K562 (cell line): ENCODE data around the gene CDCA3. TPM values are rescaled to one million over a fixed set of nuclear protein-coding genes. Genes with fewer than 3 reads are reported as not detected.

Experiments used
- ATAC-seq: fragments of 200-7000 bp; cut with Tn5 transposase; 3 replicates; pipeline ENCODE4 v1.9.1; 2020; ENCODE audit warnings: moderate library complexity
- BruUV-seq: library from RNA; stranded (reverse); fragments of 400-500 nt; replicated peaks from 2 replicates; lab custom pipeline; 2021; lab: Mats Ljungman, UMichigan
- CTCF ChIA-PET: fragments of 300-600 bp; formaldehyde crosslinking; extraction: SDS; loops from one replicate; lab custom pipeline; 2021; ENCODE audit warnings: low intra/inter-chr PET ratio; lab: Yijun Ruan, JAX
- POLR2A ChIA-PET: fragments of 300-600, 350-650 bp; sonication (Branson Sonifier 250); formaldehyde crosslinking; extraction: SDS; loops from one replicate; lab custom pipeline; 2021; ENCODE audit warnings: antibody characterized with exemption, inconsistent platforms; lab: Yijun Ruan, JAX
- DNase-seq, 4 experiments: peaks; one replicate each; pipeline versions ENCODE4 v3.0.0 to v3.0.0-alpha.2; 2011 to 2018; ENCODE audit warnings: low spot score in 3 of 4, mixed read lengths in 3 of 4; ENCODE audit errors: extremely low read depth in 1 of 4
- FAIRE-seq: peaks from 2 replicates; lab custom pipeline; 2011; peaks lifted over from hg19 to GRCh38; lab: Jason Lieb, UNC
- H2AFZ ChIP-seq: 2 replicates; pipeline ENCODE4 v1.6.0; 2011; ENCODE audit warnings: low read depth, low read length, control low read depth, inconsistent platforms
- H3K27ac ChIP-seq: fragments of 200-600 bp; 3 replicates; pipeline ENCODE4 v1.8.0; 2011; ENCODE audit warnings: low read depth, mild to moderate bottlenecking, control low read depth, inconsistent platforms, low read length, moderate library complexity, mixed read lengths; ENCODE audit errors: extremely low read depth
- H3K27me3 ChIP-seq, 2 experiments: fragments of 300-600 bp in 1 of 2; 2 replicates in 1 of 2; 3 replicates in 1 of 2; pipeline versions ENCODE4 v1.6.0 to v1.8.0; 2011; ENCODE audit warnings: inconsistent platforms in 2 of 2, low read length in 2 of 2, mild to moderate bottlenecking in 1 of 2, mixed read lengths in 1 of 2, moderate library complexity in 1 of 2; ENCODE audit not compliant: control insufficient read depth in 2 of 2, insufficient read depth in 2 of 2
- H3K36me3 ChIP-seq: fragments of 300-600 bp; 3 replicates; pipeline ENCODE4 v1.8.0; 2011; ENCODE audit warnings: mild to moderate bottlenecking, low read length, inconsistent platforms; ENCODE audit not compliant: control insufficient read depth, insufficient read depth
- H3K4me1 ChIP-seq, 2 experiments: fragments of 200-600 bp in 1 of 2; replicated peaks in 1 of 2; 2 replicates in 1 of 2; 3 replicates in 1 of 2; pipeline versions ENCODE4 v1.5.1 to v1.8.0; 2011; ENCODE audit warnings: inconsistent platforms in 2 of 2, low read length in 2 of 2, mild to moderate bottlenecking in 1 of 2, mixed read lengths in 1 of 2, moderate library complexity in 1 of 2; ENCODE audit not compliant: control insufficient read depth in 2 of 2, insufficient read depth in 2 of 2
- H3K4me2 ChIP-seq: 2 replicates; pipeline ENCODE4 v1.6.1; 2011; ENCODE audit warnings: low read length, control low read depth, inconsistent platforms, mixed read lengths; ENCODE audit not compliant: insufficient read depth
- H3K4me3 ChIP-seq: fragments of 200-600 bp; sonication (generic), shearing (Covaris generic); 2 replicates; pipeline ENCODE4 v1.5.1; 2016; ENCODE audit warnings: control low read depth, inconsistent platforms
- H3K79me2 ChIP-seq: fragments of 200-600 bp; 3 replicates; pipeline ENCODE4 v1.8.0; 2011; ENCODE audit warnings: low read length, inconsistent platforms; ENCODE audit not compliant: control insufficient read depth, insufficient read depth
- H3K9ac ChIP-seq, 2 experiments: 2 replicates each; pipeline versions ENCODE4 v1.6.0 to v1.6.1; 2011; ENCODE audit warnings: low read depth in 2 of 2, low read length in 2 of 2, control low read depth in 1 of 2, inconsistent platforms in 1 of 2, mild to moderate bottlenecking in 1 of 2, mixed read lengths in 1 of 2; ENCODE audit not compliant: insufficient read depth in 1 of 2
- H3K9me1 ChIP-seq: one replicate; pipeline ENCODE4 v1.6.0; 2011; ENCODE audit warnings: inconsistent platforms, mild to moderate bottlenecking, low read length, moderate library complexity; ENCODE audit not compliant: control insufficient read depth, insufficient read depth
- H3K9me3 ChIP-seq: replicated peaks from 2 replicates; pipeline ENCODE4 v1.5.1; 2011; ENCODE audit warnings: low read depth, low read length, inconsistent platforms; ENCODE audit not compliant: control insufficient read depth, insufficient read depth
- H4K20me1 ChIP-seq: replicated peaks from 2 replicates; pipeline ENCODE4 v1.6.1; 2011; ENCODE audit warnings: low read length, inconsistent platforms, mixed read lengths; ENCODE audit not compliant: control insufficient read depth, insufficient read depth
- ARID2 ChIP-seq: fragments of 450-650 bp; IDR thresholded peaks from 2 replicates; pipeline ENCODE4 v1.6.1; 2017; ENCODE audit warnings: antibody characterized with exemption, mild to moderate bottlenecking
- EP400 ChIP-seq: fragments of 450-650 bp; IDR thresholded peaks from 2 replicates; pipeline ENCODE4 v1.6.1; 2017; ENCODE audit warnings: antibody characterized with exemption, mild to moderate bottlenecking, moderate library complexity
- FOXJ2 ChIP-seq: fragments of 200-800 bp; sonication (Bioruptor generic); IDR thresholded peaks from 2 replicates; pipeline ENCODE4 v1.6.1; 2016; ENCODE audit warnings: missing genetic modification characterization, missing compliant biosample characterization
- KDM2B ChIP-seq: fragments of 250-450 bp; sonication (Bioruptor Pico); IDR thresholded peaks from 2 replicates; pipeline ENCODE4 v1.8.0; 2021; ENCODE audit warnings: mild to moderate bottlenecking, moderate library complexity
- KLF13 ChIP-seq: fragments of 450-650 bp; IDR thresholded peaks from 2 replicates; pipeline ENCODE4 v1.6.1; 2016; ENCODE audit warnings: missing genetic modification characterization, low read depth, mild to moderate bottlenecking, missing compliant biosample characterization, moderate library complexity, borderline replicate concordance
- MCM7 ChIP-seq, 2 experiments: fragments of 450-650 bp; IDR thresholded peaks; 2 replicates each; pipeline ENCODE4 v1.6.1; 2016 to 2018
- MXI1 ChIP-seq: IDR thresholded peaks from 2 replicates; pipeline ENCODE4 v1.6.1; 2011; ENCODE audit warnings: low read depth, mild to moderate bottlenecking, improper control_type of control experiment, low read length
- NFIX ChIP-seq: fragments of 250-450 bp; sonication (Bioruptor Pico); IDR thresholded peaks from 2 replicates; pipeline ENCODE4 v1.4.0; 2020; ENCODE audit warnings: low read depth, mild to moderate bottlenecking, moderate library complexity
- NFXL1 ChIP-seq: fragments of 450-650 bp; formaldehyde crosslinking; IDR thresholded peaks from 2 replicates; pipeline ENCODE4 v1.4.0; 2021; ENCODE audit warnings: mild to moderate bottlenecking
- PRPF4 ChIP-seq: fragments of 200-400 bp; formaldehyde crosslinking; IDR thresholded peaks from one replicate; pipeline ENCODE4 v1.6.1; 2017; ENCODE audit warnings: low read length, low read depth, mild to moderate bottlenecking; ENCODE audit not compliant: insufficient read depth, poor library complexity, severe bottlenecking
- RBM14 ChIP-seq: fragments of 200-400 bp; formaldehyde crosslinking; IDR thresholded peaks from 2 replicates; pipeline ENCODE4 v1.6.1; 2018; ENCODE audit warnings: low read depth, mild to moderate bottlenecking, low read length, moderate library complexity, borderline replicate concordance; ENCODE audit not compliant: insufficient read depth
- RBM17 ChIP-seq: fragments of 200-400 bp; formaldehyde crosslinking; IDR thresholded peaks from 2 replicates; pipeline ENCODE4 v1.6.1; 2017; ENCODE audit warnings: low read depth, mild to moderate bottlenecking, low read length, borderline replicate concordance
- SPI1 ChIP-seq: IDR thresholded peaks from 2 replicates; pipeline ENCODE4 v1.6.1; 2011; ENCODE audit warnings: low read depth, low read length, control low read depth, borderline replicate concordance
- TEAD2 ChIP-seq: fragments of 450-650 bp; IDR thresholded peaks from 2 replicates; pipeline ENCODE4 v1.6.1; 2016; ENCODE audit warnings: missing genetic modification characterization, control low read depth, missing compliant biosample characterization
- ZNF347 ChIP-seq: fragments of 450-650 bp; formaldehyde crosslinking; IDR thresholded peaks from 2 replicates; pipeline ENCODE4 v1.4.0; 2020; ENCODE audit warnings: low read depth, mild to moderate bottlenecking, moderate library complexity
- ZNF586 ChIP-seq: fragments of 450-650 bp; formaldehyde crosslinking; conservative IDR thresholded peaks from 2 replicates; pipeline ENCODE4 v1.4.0; 2020; ENCODE audit warnings: mild to moderate bottlenecking, moderate library complexity
- ZNF75A ChIP-seq: fragments of 450-650 bp; formaldehyde crosslinking; IDR thresholded peaks from 2 replicates; pipeline ENCODE4 v1.4.0; 2020; ENCODE audit warnings: mild to moderate bottlenecking
- WGBS: fragments of 100-300 bp; shearing (Covaris generic); methylation state at CpG from one replicate; pipeline ENCODE4 v1.1.6; 2016; ENCODE audit warnings: low coverage, mixed read lengths; ENCODE audit not compliant: insufficient coverage; ENCODE audit errors: missing lambda C conversion rate; 5-methylcytosine and 5-hydroxymethylcytosine counted together
- in situ Hi-C: fragments of 300-500 bp; cut with MboI; formaldehyde crosslinking; loops from 4 replicates; pipeline ENCODE4 v1.15.0; 2018; ENCODE audit warnings: inconsistent platforms, mixed read lengths
- intact Hi-C: fragments of 100-400 bp; cut with micrococcal nuclease; formaldehyde crosslinking; loops from 2 replicates; pipeline ENCODE4 v1.14.2; 2022
- polyA plus RNA-seq, 8 experiments: library from polyadenylated mRNA; depleted of rRNA in 4 of 8; stranded (reverse) in 5 of 8; unstranded in 3 of 8; fragments of >200 nt; fragmentation: Nextera tagmentation in 2 of 8; fragmentation: Illumina TruSeq in 1 of 8; extraction: Ambion mirVana in 2 of 8; extraction: Trizol in 1 of 8; gene quantifications; 2 replicates each; pipeline versions ENCODE4 v1.2.1 to v1.2.3, GENCODE V29; 2011 to 2014; ENCODE audit warnings: inconsistent platforms in 1 of 8, missing spikeins in 1 of 8
- total RNA-seq, 7 experiments: library from RNA; depleted of rRNA in 6 of 7; stranded (reverse); fragments of >200 nt in 6 of 7; fragmentation: Illumina TruSeq in 2 of 7; extraction: Trizol in 2 of 7; gene quantifications; 2 replicates each; pipeline versions ENCODE4 v1.2.1 to v1.2.3, GENCODE V29; 2011 to 2021; ENCODE audit warnings: low replicate concordance in 1 of 7
- TF ChIP-seq, protein P1 (sequence below): fragments of 450-650 bp; IDR thresholded peaks from 2 replicates; pipeline ENCODE4 v1.7.1; 2018; ENCODE audit warnings: mild to moderate bottlenecking, low read depth; ENCODE audit not compliant: partially characterized antibody
- TF ChIP-seq, protein P2 (sequence below): fragments of 450-650 bp; IDR thresholded peaks from 2 replicates; pipeline ENCODE4 v1.6.1; 2016; ENCODE audit warnings: missing biosample characterization, missing genetic modification characterization

CDCA3 gene
- total and polyA plus RNA-seq, 9 of the 15 experiments (the other 6 are each of a cell fraction or from before 2014, with no cell fraction given), result 24.2 to 80.8 (median 55.1) TPM

DNA sequence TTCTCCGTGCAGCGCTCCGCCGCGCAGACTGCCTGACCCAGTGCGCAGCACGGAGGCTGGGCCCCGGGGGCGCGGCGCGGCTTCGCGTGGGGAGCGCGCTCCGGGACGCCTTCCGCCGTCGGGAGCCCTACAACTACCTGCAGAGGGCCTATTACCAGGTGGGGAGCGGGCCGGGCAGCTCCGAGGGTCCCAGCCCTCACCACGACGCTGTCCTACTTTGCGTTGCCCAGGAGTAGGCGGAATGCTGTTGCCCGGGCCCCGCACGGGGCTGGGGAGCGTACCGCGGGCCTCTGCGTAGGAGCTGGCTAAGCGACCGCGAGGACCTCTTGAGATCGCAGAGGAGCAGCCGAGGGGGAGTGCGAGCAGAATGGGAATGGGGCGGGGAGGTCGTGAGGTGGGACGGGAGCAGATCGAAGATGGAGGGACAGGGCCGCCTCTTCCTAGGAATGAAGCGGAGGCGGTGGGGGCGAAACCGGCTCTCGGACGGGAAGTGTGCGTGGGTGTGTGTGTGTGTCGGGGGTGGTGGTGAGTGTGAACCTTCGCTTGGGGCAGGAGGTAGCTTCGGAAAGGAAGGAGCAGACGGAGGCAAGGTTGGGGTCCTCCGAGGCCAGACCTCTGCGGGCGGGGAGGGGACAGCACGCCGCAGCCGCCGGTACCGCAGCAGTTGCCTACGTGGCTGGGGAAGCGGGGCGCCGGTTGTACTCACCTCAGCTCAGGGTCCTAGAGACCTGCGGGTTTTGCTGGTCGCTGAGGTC is 22.1 kb downstream of the CDCA3 start:
- FAIRE-seq (peak; percentile 15), ATAC-seq (peak; percentile 68), DNase-seq (peak; percentile 49 to 72 (median 60))
- TSS peak; percentile 74 for BruUV-seq
- H3K9me3 ChIP-seq, result no peaks in the 10 kb centered on the region
- H3K36me3 ChIP-seq, result peaks cover 35% of the 10 kb centered on the region; the same call in 1 of the 3 replicates
- H3K4me3 ChIP-seq, result peak overlapping the region; percentile 73
- peak overlapping the region; percentile 91 to 97 for H3K9ac ChIP-seq
- peak overlapping the region; percentile 87 for H3K4me2 ChIP-seq
- H3K27ac ChIP-seq, result peak overlapping the region; percentile 91
- POLR2A ChIA-PET, result interaction anchor here (0.6 to 3.2 kb wide), 14 partner anchors 11 to 277 kb away, joined by 3 to 13 read pairs (median 4); partner anchors contain the start of genes COPS7A, MLF2 and PTMS
- peak overlapping the region; percentile 91 for H2AFZ ChIP-seq
- H3K27me3 ChIP-seq, result peaks cover 0 to 2% of the 10 kb centered on the region in 2 experiments; a peak in 2 of 5 replicates
- intact Hi-C loops (loop anchor here (5.0 to 10.0 kb wide), 3 partner anchors 52 to 274 kb away; partner anchors contain the start of gene IFFO1), in situ Hi-C loops (no loop called here)
- peaks cover 24% of the 10 kb centered on the region for H3K79me2 ChIP-seq
- peaks cover 11 to 54% of the 10 kb centered on the region in 2 experiments; a peak in 4 of 5 replicates for H3K4me1 ChIP-seq
- no peaks in the 10 kb centered on the region for H3K9me1 ChIP-seq
- under 1% methylated on average over 44 of the region's 71 CpGs for WGBS
- CTCF ChIA-PET, result interaction anchor here (0.6 kb wide), 1 partner anchor 97 kb away, joined by 3 read pairs; no protein-coding TSS in a partner anchor
- H4K20me1 ChIP-seq, result no peaks in the 10 kb centered on the region
- TF ChIP-seq, protein P1, sequence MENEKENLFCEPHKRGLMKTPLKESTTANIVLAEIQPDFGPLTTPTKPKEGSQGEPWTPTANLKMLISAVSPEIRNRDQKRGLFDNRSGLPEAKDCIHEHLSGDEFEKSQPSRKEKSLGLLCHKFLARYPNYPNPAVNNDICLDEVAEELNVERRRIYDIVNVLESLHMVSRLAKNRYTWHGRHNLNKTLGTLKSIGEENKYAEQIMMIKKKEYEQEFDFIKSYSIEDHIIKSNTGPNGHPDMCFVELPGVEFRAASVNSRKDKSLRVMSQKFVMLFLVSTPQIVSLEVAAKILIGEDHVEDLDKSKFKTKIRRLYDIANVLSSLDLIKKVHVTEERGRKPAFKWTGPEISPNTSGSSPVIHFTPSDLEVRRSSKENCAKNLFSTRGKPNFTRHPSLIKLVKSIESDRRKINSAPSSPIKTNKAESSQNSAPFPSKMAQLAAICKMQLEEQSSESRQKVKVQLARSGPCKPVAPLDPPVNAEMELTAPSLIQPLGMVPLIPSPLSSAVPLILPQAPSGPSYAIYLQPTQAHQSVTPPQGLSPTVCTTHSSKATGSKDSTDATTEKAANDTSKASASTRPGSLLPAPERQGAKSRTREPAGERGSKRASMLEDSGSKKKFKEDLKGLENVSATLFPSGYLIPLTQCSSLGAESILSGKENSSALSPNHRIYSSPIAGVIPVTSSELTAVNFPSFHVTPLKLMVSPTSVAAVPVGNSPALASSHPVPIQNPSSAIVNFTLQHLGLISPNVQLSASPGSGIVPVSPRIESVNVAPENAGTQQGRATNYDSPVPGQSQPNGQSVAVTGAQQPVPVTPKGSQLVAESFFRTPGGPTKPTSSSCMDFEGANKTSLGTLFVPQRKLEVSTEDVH, result no peak
- peak; percentile 88 for TF ChIP-seq EP400
- no peak for TF ChIP-seq ZNF347
- no peak for TF ChIP-seq KLF13
- TF ChIP-seq ZNF75A (CRISPR knock-in tag), result no peak
- no peak for TF ChIP-seq RBM14
- no peak for TF ChIP-seq ZNF586 (CRISPR knock-in tag)
- no peak for TF ChIP-seq TEAD2 (tag)
- TF ChIP-seq RBM17, result no peak
- no peak for TF ChIP-seq KDM2B (CRISPR knock-in tag)
- TF ChIP-seq NFXL1, result no peak
- TF ChIP-seq, protein P2, sequence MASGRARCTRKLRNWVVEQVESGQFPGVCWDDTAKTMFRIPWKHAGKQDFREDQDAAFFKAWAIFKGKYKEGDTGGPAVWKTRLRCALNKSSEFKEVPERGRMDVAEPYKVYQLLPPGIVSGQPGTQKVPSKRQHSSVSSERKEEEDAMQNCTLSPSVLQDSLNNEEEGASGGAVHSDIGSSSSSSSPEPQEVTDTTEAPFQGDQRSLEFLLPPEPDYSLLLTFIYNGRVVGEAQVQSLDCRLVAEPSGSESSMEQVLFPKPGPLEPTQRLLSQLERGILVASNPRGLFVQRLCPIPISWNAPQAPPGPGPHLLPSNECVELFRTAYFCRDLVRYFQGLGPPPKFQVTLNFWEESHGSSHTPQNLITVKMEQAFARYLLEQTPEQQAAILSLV (tag), result no peak
- TF ChIP-seq MXI1, result no peak
- TF ChIP-seq ARID2, result no peak
- no peak for TF ChIP-seq NFIX
- TF ChIP-seq FOXJ2 (tag), result no peak
- no peak for TF ChIP-seq MCM7 (IDR thresholded peaks at IDR 0.05)
- TF ChIP-seq PRPF4, result no peak
- 0 out of 2 replicates have a peak, but pooled peaks have one; percentile 24 for TF ChIP-seq SPI1
